Measurements from ENCODE around the gene PTPN4. TPM values are rescaled to one million over a fixed set of nuclear protein-coding genes. Genes with fewer than 3 reads are reported as not detected.

Gene PTPN4
- total and polyA plus RNA-seq, 2 donors (not counting 3 experiments of a cell fraction or from before 2014, with no cell fraction given): 6.8 to 29.6 TPM

DNA sequence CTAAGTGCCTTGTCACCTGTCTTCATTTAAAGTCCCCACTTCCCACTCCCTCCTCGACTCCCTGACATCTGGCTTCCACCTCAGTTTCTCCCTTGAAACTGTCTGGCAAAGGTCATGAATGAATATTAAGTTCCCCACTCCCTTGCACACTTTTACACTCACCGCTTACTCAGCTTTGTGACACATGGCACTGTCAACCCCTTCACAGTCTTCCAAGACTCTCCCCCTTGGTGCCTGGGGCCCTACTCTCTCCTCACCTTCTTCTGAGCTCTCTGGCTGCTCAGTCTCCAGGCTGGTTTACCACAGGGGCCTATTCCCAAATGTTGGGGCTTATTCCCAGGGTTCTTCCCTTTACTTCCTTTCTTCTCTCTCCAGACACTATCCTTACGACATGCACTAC, 17.9 kb upstream of the PTPN4 start:
- DNase-seq (ENCODE audit: low read depth, low spot score) (no peak), FAIRE-seq (no peak)
- Histone ChIP-seq H3K9me3 (replicated peaks; ENCODE audit: control insufficient read depth, insufficient read depth, low read length) (no peaks in the 10 kb centered on the region), H3K4me1 (ENCODE audit: control insufficient read depth, extremely low read depth, insufficient read depth, low read length) (peaks cover 6% of the 10 kb centered on the region), H3K4me3 (replicated peaks in 1 of 3; ENCODE audit: insufficient read depth in 1 of 3, low read depth in 1 of 3, low read length in 3 of 3) (no peak overlapping the region), H3K27me3 (ENCODE audit: control insufficient read depth in 2 of 2, insufficient read depth in 2 of 2, low read length in 2 of 2) (peaks cover 0 to 4% of the 10 kb centered on the region in 2 experiments), H3K9me1 (replicated peaks; ENCODE audit: control insufficient read depth, extremely low read depth, insufficient read depth, low read length) (no peaks in the 10 kb centered on the region), H3K36me3 (ENCODE audit: control insufficient read depth in 2 of 2, extremely low read depth in 1 of 2, insufficient read depth in 2 of 2, low read length in 2 of 2) (no peaks in the 10 kb centered on the region), H3K9ac (replicated peaks; ENCODE audit: extremely low read depth, insufficient read depth, low read length) (no peak overlapping the region), H3K79me2 (ENCODE audit: control insufficient read depth, insufficient read depth, low read length) (no peaks in the 10 kb centered on the region), H3K27ac (ENCODE audit: insufficient read depth, low read depth, low read length) (no peak overlapping the region), H3K4me2 (ENCODE audit: insufficient read depth, low read length) (no peak overlapping the region), H2AFZ (ENCODE audit: low read depth, low read length) (no peak overlapping the region), H4K20me1 (replicated peaks; ENCODE audit: control insufficient read depth, extremely low read depth, insufficient read depth, low read length) (no peaks in the 10 kb centered on the region)
- intact Hi-C loops (cut with micrococcal nuclease) (no loop called here), dilution Hi-C loops (cut with MboI; ENCODE audit: extremely low pct_ligation_motif_present, low sequenced_read_pairs) (no loop called here)
- TF ChIP-seq MYC (IDR thresholded peaks at IDR 0.05; ENCODE audit: low read depth, low read length) (no peak), EZH2 (IDR thresholded peaks at IDR 0.05; ENCODE audit: borderline replicate concordance, low read depth, low read length, severe bottlenecking) (no peak), GATA2 (IDR thresholded peaks at IDR 0.05; ENCODE audit: insufficient read depth, insufficient read length, low read depth, low read length) (no peak), POLR2A (IDR thresholded peaks at IDR 0.05; ENCODE audit: low read depth, low read length) (no peak), JUN (IDR thresholded peaks at IDR 0.05; ENCODE audit: borderline replicate concordance, insufficient read depth, insufficient read length, low read depth) (no peak), FOS (IDR thresholded peaks at IDR 0.05; ENCODE audit: borderline replicate concordance, insufficient read depth, low read length) (no peak), POLR2AphosphoS5 (IDR thresholded peaks at IDR 0.05; ENCODE audit: insufficient read depth, low read depth, low read length) (no peak)
- TF ChIP-seq, protein P1, sequence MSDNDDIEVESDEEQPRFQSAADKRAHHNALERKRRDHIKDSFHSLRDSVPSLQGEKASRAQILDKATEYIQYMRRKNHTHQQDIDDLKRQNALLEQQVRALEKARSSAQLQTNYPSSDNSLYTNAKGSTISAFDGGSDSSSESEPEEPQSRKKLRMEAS (IDR thresholded peaks at IDR 0.05; ENCODE audit: insufficient read depth, insufficient read length): no peak
- TF ChIP-seq, protein P2, sequence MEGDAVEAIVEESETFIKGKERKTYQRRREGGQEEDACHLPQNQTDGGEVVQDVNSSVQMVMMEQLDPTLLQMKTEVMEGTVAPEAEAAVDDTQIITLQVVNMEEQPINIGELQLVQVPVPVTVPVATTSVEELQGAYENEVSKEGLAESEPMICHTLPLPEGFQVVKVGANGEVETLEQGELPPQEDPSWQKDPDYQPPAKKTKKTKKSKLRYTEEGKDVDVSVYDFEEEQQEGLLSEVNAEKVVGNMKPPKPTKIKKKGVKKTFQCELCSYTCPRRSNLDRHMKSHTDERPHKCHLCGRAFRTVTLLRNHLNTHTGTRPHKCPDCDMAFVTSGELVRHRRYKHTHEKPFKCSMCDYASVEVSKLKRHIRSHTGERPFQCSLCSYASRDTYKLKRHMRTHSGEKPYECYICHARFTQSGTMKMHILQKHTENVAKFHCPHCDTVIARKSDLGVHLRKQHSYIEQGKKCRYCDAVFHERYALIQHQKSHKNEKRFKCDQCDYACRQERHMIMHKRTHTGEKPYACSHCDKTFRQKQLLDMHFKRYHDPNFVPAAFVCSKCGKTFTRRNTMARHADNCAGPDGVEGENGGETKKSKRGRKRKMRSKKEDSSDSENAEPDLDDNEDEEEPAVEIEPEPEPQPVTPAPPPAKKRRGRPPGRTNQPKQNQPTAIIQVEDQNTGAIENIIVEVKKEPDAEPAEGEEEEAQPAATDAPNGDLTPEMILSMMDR (IDR thresholded peaks at IDR 0.05; ENCODE audit: extremely low read depth in 1 of 2, insufficient read depth in 1 of 2, low read depth in 1 of 2, low read length in 2 of 2): no peak
- no TSS peak for BruUV-seq (replicated peaks)
- ChIA-PET POLR2A (no interaction called here), CTCF (interaction anchor here (1.3 to 1.4 kb wide), 2 partner anchors 12 to 433 kb away, joined by 4 read pairs; no protein-coding TSS in a partner anchor)
